Epithelial cell of esophagus (primary cell): Measurements from ENCODE around the gene ZNF205.

Experiments
- DNase-seq: peaks from one replicate; pipeline ENCODE4 v3.0.0; 2010; ENCODE audit warnings: low read depth
- H3K4me3 ChIP-seq: 2 replicates; pipeline ENCODE4 v1.5.1; 2011; ENCODE audit warnings: mild to moderate bottlenecking, low read length, control low read depth
- TF ChIP-seq, protein P1 (sequence below): IDR thresholded peaks from 2 replicates; pipeline ENCODE4 v1.5.1; 2011; ENCODE audit warnings: low read depth, mild to moderate bottlenecking, low read length, control low read depth, inconsistent platforms; ENCODE audit not compliant: insufficient read depth; ENCODE audit errors: missing control alignments

The ZNF205 gene

DNA sequence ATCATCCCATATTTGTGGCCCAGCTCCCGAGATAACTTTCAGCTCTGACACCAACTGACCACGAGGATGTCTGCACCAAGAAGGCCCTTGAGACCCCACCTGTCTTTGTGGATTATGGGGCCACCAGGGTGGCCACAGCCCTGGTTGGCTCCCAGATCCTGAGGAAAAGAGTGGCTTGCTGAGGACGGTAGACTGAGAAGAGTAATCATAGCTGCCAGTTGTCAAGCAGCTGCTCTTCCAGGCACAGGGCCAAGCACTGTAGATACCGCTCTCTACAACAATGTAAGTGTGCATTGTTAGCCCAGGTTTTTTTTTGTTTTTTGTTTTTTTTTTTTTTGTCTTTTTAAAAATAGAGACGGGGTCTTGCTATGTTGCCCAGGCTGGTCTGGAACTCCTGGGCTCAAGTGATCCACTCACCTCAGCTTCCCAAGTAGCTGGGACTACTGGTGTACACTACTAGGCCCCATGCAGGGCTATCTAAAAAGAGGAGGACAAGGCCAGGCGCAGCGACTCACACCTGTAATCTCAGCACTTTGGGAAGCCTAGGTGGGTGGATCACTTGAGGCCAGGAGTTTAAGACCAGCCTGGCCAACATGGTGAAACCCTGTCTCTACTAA is 9.6 kb downstream of the ZNF205 start:
- H3K4me3 ChIP-seq: no peak overlapping the region
- DNase-seq: no peak
- TF ChIP-seq, protein P1, sequence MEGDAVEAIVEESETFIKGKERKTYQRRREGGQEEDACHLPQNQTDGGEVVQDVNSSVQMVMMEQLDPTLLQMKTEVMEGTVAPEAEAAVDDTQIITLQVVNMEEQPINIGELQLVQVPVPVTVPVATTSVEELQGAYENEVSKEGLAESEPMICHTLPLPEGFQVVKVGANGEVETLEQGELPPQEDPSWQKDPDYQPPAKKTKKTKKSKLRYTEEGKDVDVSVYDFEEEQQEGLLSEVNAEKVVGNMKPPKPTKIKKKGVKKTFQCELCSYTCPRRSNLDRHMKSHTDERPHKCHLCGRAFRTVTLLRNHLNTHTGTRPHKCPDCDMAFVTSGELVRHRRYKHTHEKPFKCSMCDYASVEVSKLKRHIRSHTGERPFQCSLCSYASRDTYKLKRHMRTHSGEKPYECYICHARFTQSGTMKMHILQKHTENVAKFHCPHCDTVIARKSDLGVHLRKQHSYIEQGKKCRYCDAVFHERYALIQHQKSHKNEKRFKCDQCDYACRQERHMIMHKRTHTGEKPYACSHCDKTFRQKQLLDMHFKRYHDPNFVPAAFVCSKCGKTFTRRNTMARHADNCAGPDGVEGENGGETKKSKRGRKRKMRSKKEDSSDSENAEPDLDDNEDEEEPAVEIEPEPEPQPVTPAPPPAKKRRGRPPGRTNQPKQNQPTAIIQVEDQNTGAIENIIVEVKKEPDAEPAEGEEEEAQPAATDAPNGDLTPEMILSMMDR: no peak

DNA sequence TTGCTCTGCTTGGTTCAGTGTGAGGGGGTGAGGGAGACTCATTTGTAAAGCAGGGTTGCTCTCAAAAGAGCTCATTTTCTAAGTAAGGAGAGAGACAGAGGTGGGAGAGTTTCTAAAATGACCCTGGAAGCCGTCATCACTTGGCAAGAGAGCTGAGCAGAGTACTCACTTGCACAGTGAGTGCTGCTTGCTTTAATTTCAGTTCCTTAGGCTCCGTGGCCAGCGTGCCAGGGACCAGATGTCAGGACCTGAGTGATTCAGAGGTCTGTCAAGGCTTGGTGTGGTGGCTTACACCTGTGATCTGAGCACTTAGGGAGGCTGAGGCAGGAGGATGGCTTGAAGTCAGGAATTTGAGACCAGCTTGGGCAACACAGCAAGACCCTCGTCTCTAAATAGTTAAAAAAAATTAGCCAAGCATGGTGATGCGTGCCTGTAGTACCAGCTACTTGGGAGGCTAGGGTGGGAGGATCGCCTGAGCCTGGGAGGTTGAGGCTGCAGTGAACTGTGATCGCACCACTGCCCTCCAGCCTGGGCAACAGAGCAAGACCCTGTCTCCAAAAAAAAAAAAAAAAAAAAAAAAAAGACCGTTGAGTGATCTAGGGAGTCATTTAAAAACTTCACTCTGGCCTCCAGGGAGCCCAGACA is 10.7 kb downstream of the ZNF205 start:
- no peak for DNase-seq
- TF ChIP-seq, protein P1: no peak
- no peak overlapping the region for H3K4me3 ChIP-seq

DNA sequence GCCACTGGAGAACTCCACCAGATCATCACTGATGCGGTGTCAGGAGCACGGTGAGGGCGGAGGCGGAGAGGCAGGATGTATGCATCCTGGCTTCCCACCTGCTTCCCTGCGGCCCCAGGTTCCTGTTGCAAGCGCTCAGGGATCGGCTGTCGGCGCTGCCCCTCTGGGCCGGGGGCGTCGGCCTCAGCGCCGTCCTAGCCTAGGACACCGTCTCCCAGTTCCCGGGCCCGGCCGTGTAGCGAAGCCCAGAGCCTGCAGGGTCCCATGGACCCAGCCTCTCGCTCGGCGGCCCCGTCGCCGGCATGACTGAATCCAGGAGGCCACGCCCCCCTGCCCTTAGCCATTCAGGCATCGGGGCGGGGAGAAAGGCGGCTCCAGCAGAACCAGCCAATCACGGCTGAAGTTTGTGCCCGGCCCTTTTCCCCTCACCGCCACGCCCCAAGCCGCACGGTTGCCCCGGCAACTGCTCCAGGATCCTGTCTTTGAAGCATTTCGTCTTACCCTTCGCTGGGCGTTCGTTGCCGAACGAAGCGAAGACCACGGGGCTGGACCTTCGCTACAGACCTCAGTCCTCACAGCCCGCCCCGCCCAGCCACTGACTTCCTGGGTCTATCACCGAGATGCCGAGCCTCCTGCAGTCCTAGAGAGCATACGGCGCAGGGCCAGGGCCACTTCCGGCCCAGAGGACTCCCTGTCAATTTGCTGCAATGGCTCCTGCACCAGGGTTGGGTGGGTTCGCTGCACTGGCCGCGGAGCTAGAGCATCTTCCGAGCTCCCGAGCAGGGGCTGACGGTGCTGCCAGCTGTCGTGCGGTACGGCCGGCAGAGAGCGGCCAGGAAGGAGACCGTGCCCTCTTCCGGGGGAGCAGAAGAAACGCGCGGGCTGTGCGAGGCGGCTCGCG is 11.8 kb downstream of the ZNF205 start:
- DNase-seq: peak; percentile 95

DNA sequence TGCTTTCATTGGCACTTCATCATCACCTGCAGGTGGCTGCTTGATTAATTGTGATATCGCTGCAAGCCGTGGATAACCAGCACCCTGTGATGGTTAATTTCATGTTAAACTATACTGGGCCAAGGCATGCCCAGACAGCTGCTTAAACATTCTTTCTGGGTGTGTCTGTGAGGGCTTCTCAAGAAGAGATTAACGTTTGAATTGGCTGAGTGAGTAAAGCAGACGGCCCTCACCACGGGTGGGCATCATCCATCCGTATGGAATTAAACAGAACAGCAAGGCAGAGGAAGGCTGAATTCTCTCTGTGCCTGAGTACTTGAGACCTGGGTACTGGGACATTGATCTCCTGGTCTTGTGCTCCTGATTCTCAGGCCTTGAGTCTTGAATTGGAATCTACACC is 15.4 kb downstream of the ZNF205 start:
- H3K4me3 ChIP-seq: no peak overlapping the region
- DNase-seq: peak; percentile 79

More for the DNA sequence above, 11.8 kb downstream of the ZNF205 start:
- H3K4me3 ChIP-seq: peak overlapping the region; percentile 85
- TF ChIP-seq, protein P1: peak; percentile 22

DNA sequence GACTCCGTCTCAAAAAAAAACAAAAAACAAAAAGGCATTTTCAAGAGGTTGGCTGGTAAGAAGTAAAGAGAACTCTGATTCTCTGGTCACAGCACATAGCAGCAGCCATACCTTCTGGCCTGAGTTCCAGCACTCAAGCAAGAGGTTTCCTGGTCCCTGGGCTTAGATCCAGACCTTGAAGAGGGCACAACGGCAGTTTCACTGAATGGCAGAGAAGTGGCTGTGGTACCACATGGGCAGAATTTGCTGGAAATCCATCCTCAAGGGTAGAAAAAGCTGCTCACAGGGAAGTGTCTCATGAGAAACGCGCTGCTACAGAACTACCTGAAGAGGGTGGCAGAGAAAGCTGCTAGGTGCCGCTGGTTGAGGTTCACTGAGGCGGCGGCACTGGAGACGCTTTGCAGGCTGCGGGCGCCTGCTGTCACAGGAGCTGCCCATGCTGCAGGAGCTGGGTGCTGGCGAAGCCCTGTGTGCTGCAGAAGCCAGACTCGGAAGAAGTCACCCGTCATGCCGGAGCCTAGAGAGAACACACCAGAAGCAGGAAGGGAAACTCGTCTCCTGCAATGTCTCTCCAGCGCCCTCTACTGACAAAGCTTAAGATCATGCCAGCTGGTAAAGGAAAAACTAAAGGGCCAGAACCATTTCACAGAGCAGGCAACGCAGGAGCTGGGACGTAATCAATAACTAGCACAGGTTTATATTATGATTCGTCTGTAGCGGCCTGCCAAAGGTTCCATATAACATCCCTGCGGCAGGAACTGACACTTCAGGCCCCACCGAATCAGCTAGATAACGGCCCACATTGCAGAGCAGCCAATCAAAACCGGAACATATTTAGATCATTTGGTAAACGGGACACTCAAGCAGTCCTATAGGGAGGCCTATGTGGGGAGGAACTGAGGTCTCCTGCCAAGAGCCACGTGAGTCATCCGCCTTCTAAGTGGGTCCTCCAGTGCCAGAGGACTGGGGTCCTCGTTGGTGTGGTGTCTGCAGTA is 17.0 kb downstream of the ZNF205 start:
- TF ChIP-seq, protein P1: peak; percentile 97
- DNase-seq: peak; percentile 89
- H3K4me3 ChIP-seq: peak overlapping the region; percentile 62

More for the DNA sequence above, 15.4 kb downstream of the ZNF205 start:
- TF ChIP-seq, protein P1: no peak
